HUDEP-2 (cell line): ENCODE data around the gene LRMDA.

Experiments used
- DNase-seq, 76 experiments: peaks; one replicate each; lab custom pipeline; 2025; ENCODE audit not compliant: unreplicated experiment in 76 of 76; lab: John Stamatoyannopoulos, UW

Gene LRMDA

DNA sequence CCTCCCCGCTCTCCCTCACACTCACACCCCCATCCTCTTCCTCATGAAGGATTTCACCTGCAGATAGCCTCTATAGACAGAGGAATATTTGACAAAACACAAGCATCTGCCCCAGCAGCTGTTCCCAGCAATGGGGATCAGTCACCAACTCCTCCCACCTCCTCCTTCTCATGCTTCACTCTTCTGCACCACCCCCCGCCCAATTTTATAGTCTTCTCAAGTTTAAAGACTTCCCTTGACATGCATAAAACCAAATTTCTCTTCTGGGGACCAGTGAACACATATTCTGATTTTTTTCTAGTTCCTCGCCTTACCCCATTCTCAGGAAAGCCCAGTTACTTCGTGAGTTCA is 654.4 kb downstream of the LRMDA start:
- DNase-seq: no peak

DNA sequence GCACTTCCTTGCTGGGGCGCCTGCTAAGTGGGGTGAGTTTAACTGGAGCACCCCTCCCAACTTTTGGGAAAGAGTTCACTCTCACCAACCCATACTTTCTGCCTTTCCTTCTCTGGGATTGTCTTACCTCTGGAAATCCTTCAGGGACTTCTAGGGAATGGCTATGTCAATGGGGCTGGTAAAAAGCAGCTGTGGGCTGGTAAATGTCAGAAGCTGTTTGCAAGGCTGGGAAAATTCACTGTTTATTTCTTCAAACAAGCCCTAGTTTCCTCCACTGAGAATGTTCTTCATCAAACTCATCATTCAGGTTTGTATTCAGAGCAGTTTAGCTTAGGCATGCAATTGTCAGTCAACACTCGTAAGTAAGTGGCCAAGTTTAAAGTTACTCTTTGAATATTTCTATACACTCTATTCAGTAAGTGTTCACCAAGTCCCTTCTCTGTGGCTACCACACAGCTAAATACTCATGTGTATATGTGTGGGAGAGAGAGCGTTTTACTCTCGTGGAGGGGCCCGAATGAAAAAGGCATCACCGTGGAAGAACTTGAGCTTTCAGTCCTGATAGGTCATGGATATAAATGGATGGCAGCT is 654.8 kb downstream of the LRMDA start:
- no peak for DNase-seq

DNA sequence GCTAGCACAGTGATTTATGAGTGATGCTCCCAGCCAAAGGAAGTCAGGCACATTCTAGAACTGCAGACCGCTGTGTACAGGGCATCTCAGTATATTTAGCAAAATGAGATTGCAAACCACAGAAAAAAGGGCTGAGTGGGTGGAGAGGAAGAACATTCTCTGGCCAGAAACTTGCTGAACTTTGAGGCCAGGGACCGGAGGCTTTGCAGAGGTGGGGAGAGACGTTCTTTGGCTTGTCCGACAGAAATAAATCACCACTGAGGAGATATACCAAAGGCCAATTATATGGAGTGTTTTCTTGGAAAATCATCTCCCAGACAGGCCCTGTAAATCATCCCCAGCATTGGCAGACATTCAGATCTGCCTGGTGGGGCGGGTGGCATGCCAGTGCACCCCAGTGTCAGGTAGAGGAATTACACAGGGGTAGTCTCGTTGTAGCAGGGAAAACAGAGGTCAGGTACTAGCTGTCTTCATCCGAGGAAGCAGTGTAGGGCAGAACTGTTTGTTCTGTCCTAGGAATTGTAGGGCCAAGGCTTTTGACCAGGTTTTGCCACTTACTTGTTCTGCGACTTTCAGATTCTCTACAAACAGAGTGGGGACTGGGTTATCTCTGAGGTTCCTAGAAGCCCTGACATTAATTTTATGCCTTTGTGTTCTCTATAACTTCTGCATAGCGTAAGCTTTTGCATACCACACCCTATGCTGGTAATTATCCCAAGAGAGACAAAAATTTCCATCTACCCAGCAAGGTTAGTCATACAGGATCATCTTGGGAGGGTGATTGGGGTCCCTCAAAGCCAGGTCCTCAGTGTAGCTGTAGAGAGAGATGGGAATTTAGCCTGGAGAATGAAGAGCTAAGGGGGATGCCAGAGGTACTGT is 655.6 kb downstream of the LRMDA start:
- peak in 15 of 76 experiments; percentile 0 to 20 (median 4) for DNase-seq

DNA sequence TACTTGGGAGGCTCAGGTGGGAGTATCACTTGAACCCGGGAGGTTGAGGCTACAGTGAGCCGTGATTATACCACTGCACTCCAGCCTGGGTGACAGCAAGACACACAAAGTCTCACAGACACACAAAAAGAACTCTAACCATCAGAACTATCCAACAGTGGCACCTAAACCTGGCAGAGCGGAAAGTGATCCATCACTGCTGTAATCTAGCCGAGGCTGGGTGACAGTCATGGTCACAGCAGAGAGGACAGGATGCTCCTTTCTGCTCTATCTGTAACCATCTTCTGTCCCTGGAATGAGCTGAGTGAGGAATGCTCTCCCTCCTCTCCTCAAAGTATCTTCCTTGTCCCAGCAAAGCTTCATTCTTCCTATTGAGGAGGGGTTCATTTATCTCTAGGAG is 656.6 kb downstream of the LRMDA start:
- DNase-seq: no peak

DNA sequence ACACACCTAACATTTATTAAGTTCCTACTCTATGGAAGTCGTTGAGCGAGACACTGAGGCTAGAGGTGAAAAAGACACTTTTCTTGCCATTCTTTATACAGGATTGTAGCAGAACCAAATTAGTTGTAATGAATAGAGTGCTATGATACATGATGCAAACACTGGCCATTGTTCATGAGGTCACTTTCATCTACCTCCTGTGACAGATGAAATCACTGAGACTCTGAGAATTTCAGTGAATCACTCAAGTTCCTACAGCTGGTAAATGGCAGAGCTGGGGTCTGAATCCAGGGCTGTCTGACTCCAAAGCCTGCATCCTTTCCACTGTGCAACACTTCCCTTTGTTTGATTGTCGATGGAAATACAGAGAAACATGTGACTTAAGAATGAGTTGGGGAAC is 657.6 kb downstream of the LRMDA start:
- no peak for DNase-seq

DNA sequence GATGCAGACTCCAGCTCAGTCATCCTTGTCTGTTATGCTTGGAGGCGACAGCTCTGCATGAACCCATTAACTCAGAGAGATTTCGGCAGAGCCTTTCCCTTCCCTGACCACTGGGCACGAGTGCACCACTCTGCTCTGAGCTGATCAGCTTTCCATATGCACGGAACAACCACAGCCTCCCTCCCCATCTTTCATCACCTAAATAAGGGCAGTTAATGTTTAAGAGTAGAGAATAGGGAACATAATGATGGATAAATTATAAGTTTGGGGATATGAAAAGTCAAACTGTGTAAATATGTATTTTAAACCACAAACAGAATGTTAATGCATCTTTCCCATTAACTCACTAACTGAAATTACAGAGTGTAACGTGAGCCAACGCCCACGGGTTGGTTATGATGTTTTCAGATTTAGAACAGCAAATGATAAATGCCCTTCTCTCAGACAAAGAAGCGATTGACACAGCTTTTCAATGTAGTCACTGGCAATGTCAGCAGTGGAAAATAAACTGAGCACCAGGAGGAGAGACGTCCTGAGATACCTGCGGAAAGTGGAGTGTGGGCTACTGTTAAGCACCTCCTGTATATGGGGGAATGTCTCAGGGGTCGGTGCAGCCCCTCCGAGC is 658.2 kb downstream of the LRMDA start:
- DNase-seq: no peak

DNA sequence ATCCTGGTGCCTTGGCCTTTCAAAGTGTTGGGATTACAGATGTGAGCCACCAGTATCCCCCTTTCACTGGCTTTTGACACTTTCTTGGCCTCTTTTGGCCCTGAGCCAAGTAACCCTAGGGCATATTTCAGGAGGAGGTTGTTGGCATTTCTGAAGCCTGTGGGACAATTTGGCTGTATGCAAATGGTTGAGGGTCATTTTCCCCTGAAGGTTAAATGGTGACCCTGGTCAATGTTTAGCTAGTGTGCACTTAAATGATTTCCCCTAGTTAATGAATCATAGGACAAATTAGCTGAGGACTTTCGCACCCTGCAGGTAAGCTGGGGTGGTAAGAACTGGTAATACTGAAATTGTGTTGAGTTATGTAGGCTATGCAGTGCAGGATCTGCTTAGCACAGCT is 660.5 kb downstream of the LRMDA start:
- DNase-seq: no peak

DNA sequence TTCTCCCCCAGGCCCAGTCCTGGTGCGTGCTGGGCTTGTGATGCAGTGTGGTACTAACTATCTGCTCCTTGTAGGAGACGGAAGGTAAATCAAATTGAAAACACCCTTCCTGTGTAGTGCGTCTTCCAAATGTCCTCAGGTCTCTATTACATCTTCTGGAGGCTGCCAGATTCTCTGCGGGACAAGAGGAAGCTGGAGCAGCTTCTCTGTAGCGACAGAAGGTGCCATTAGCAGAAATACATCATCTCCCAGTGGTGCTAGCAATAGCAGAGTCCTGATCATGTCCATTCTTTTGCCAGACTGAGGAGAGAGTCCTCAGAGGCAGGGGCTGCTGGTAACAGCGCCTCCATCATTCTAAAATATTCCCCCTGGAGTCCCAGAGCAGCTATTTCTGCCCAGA is 675.2 kb downstream of the LRMDA start:
- no peak for DNase-seq

DNA sequence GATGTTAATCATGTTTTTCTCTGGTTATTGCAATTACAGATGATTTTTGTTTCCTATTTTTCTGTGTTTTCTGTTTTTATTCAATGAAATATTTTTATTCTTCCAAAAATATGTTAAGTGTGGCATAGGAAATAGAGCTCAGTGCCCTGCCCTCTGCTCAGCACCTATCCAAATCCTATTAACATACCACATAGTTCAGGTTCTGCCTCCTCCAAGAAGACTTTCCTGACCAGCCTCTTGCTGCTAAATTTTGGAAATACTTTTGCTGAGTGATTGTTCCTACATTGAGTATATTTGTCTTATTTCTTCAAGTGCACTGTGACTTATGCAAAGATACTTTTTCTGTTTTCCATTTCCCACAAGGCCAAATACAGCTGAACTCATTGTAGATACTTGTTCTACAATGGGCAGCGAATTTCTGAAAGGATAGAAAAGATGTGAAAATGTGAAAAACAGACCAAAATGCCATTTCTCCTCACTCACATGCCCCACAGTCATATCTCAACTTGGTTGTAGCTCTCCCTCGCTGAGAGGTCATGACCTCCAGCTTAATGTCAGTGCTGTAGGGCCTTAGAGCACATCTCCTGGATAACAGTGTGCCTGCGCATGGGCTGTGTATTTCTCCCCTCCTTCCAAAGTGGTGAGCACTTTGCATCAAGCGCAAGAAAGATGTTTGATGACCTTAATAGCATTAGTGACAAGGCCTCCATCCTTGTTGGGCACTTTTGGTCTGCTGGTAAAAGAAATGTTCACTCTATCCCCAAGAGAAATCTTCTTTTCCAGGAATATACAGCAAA is 677.3 kb downstream of the LRMDA start:
- no peak for DNase-seq

DNA sequence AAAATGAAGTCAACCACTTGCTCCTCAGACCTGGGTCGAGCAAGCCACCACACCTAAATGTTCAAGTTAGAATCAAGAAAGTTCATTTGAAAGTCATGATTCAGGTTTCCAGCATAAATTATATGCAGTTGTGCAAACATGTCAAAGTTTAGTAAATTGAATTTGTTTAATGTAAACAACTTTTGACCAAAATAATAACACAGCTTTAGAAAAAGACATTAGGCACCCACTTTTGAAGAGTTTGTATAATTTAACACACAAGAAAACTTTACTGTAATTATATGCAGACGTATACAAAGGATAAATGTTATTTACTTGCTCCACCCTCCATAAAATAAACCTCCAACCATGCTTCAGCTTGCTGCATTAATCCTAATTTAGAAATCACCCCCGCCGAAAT is 680.0 kb downstream of the LRMDA start:
- DNase-seq: no peak

DNA sequence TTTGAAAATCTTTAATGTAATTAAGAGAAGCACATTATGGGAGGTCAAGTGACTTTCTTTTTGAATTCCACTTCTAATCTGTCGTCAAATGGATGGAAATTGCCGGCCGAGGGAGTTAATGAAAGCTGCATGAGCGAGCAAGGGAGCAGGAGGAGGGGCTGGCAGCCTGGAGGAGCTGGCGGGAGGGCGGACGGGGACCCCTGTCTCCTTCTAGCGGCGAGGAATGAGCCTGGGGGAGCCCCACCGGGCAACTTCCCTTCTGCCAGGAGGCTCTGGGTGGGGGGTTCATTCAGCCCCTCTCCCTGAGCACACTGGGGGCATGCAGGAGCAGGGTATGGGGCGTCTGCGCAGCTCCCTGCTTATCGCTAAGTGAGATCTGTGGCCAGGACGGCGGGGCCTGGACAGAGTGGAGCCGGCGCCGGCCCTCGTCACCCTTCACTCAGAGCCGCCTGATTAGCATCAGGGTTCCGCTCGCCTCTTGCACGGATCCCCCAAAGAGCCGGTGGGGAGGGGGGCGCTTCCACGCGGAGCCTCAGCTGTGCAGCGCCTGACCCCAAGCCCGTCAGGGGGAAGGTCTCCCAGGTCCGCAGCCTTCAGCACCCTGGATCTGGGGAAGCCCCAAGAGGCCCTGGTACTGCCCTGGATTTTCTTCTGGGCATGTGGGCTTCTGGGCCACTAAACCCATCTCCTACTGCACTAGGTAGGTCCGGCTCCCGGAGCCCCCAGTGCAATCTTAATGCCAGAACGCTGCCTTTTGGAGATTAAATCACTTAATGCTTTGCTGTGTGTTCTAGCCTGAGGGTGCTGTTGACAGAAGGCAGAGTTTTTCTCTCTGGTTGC is 680.8 kb downstream of the LRMDA start:
- DNase-seq: no peak

DNA sequence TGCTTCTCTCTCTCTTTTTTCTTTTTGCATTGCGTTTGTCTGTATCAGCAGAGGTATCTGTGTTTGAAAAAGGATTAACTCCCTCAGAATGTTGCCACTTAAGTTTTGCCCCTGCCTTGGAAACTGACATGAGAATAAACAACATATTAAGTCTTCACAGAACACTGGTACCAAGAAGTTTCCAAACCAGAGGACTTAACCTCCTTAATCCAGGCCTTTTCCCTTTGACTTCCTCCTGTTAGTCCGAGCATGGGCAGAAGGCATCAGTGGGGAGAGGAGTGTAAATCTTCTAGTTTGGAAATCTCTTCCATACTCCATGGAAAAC is 681.4 kb downstream of the LRMDA start:
- DNase-seq: no peak

DNA sequence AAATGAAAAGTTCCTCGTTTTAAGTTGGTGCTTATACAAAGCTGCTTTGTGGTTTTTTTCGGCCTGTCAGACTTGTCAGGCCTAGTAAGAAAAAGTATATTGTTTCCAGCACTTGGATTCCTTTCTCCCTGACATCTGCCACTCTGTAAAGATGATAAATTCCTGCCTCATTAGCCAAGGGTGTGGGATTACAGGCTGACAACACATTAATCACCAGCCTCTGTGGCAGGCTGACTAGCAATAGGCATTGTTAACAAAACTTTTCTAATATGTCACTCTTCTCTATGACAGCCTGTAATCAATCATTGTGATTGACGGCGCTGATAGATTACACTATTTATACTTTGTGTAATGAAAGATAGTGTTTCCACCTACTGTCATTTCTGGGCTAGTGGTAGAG is 682.5 kb downstream of the LRMDA start:
- DNase-seq: no peak

DNA sequence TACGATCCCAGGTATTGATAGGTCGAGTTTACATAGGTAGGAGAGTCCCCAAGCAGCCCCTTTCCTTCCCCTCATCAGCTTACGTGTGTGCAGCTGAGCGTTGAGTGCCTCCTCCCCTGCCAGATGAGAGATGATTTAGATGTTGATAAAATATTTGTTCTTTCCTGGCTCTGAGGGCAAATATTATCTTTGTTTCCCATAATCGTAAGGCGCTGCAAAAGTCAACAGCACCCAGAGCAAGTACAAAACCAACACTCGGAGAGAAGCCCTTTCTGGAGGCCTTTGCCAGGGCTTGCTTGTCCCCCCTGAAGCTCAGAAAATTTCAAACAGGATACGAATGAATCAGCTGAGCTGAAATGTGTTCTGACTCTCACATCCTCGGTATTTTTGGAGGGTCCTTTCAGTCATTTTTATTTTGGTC is 683.2 kb downstream of the LRMDA start:
- no peak for DNase-seq

DNA sequence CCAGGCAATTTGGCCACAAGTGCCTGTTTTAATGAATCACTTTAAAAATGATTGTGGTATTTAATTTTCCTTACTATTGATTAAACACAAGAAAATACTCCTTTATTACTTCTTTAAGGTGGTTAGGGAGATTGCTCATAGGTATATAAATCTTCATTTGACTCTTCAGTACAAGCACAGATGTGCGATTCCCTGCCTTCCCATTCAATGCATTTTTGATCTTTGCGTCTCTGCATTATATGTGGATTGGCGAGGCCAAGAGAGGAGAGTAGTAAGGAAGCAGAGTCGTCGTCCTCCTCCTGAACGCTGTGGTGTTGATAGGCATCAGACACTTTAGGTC is 683.7 kb downstream of the LRMDA start:
- no peak for DNase-seq

DNA sequence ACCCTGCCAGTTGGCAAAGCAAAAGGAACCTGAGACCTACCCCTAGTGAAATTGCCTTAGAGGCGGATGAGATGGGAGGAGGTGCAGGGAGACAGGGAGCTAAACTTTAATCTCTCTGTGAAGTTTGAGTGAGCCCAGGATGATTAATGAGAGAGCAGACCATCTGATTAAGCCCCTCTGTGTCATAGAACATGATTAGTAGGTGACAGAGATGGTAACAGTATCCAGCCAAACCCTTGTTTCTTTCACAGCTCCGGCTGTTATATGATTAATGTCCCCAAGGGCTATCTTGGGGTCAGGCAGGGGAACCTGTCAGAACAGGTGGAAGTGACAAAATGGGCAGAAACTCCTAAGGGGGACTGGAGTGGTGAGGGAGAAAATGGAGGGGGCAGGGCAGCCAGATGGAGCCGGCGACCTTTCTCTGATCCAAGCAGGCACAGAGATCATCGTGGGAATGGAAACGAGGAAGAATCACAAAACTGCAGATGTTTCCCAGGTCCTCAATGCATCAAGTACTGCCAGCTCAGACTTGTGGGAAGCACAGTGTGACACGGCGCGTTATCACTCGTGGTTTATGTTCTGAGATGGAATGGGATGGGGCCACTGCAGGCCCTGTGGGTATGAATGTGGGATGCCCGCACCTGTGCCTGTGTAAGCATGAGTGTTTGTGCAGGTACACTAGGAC is 684.2 kb downstream of the LRMDA start:
- DNase-seq: no peak

DNA sequence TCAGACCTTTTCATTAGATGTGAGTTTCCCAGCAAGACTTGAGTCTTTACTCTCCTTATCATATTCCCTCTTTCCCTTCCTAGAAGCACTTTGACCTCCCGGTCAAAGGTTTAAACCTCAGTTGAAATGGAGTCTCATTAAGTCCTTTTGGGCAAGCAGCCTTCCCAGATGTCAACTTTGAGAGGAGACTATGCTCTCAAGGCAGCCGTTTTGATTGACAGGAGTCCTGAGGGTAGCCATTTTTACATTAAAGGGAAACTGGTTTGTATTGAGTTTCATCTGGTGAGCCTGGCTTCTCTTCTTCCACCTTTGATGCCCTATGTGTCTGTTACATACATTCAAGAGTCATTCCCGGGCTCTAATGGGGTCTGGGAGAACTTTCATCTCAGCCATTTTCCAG is 685.1 kb downstream of the LRMDA start:
- no peak for DNase-seq

DNA sequence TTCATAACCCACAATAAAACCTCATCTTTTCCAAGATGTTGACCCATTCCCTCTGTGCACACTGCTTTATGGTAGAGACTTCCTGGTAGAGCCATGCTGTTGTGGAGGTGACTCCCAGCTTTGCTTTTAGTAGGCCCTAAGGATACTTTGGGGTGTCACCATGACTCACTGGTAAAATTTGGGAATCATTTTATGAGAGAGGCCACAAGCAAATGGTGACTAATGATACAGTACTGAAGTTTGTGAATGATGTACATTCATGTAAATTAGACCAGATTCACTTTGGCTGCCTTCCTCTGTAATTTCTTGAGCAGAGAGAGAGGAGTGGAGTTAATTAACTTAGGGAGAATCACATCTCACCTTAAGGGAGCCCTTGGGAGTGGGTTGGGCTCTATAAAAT is 686.5 kb downstream of the LRMDA start:
- DNase-seq: no peak

DNA sequence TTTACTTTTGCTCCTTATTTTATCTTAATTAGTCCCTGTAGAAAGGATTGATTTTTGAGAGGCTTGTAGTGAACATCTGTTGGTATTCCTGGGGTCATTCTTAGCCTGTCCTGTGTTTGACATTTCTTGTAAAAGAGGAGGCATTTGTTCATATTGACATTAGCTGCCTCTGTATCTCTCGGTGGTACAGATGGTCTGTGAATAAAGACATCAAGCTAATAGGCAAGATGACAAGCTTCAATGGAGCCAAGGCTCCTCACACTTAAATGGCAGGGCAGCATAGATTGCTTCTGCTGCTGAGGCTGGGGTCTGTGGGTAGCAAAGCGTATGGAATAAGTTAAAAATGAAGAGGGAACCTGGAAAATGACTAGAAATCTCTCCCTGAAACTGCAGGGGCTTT is 687.6 kb downstream of the LRMDA start:
- DNase-seq: no peak

DNA sequence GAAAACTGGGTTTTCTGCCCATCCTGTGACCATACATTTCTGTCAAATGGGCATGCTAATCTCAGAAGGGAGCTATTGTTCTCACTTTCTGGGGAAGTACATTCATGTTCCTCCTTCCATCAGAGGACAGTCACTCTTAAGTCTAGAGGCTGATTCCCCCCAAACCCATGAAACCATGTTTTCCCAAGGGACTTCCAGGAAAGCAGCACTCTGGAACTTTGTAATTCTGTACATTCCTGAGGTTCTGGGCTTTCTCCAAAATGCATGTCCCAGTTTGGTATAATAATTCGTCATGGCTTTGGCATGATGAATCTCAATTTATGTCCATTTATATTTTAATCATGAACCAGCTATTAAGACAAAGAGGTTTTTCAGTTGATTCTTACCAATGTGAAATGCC is 688.1 kb downstream of the LRMDA start:
- DNase-seq: no peak
